ENCODE data around the gene FAM163A.

DNA sequence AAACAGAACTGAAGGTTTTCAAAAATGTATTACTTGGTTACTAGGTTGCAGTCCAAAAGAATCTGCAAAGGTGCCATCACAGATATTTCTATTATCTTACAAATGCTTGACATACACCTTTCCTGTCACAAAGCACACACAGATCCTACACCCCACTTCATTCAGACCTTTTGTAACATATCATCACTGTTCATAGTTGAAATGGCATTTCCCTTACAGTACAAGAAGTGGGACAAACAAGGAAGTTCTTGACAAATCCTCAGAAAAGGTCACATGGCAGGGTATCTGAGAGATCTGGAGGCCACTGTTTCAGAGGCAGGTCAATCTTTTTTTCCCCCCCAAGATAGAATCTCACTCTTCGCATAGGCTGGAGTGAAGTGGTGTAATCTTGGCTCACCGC, 113.2 kb downstream of the FAM163A start:
- TF ChIP-seq, protein P1, sequence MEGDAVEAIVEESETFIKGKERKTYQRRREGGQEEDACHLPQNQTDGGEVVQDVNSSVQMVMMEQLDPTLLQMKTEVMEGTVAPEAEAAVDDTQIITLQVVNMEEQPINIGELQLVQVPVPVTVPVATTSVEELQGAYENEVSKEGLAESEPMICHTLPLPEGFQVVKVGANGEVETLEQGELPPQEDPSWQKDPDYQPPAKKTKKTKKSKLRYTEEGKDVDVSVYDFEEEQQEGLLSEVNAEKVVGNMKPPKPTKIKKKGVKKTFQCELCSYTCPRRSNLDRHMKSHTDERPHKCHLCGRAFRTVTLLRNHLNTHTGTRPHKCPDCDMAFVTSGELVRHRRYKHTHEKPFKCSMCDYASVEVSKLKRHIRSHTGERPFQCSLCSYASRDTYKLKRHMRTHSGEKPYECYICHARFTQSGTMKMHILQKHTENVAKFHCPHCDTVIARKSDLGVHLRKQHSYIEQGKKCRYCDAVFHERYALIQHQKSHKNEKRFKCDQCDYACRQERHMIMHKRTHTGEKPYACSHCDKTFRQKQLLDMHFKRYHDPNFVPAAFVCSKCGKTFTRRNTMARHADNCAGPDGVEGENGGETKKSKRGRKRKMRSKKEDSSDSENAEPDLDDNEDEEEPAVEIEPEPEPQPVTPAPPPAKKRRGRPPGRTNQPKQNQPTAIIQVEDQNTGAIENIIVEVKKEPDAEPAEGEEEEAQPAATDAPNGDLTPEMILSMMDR (IDR thresholded peaks at IDR 0.05) = no peak
- no peak for TF ChIP-seq POLR2AphosphoS5 (IDR thresholded peaks at IDR 0.05)

Measured in prostate gland (tissue), 2 donors.